ENCODE measurements around the gene RAB17. TPM values are rescaled to one million over a fixed set of nuclear protein-coding genes. Genes with fewer than 3 reads are reported as not detected.

RAB17 gene
- total RNA-seq, 4 donors from 2014 or later: 37.6 to 88.1 (median 70.1) TPM

GRCh38 chr2:237631007-237631785 lies 40.7 kb upstream of the RAB17 start:
- Histone ChIP-seq H3K4me3 (replicated peaks in 1 of 3) (no peak overlapping the region), H3K9me3 (no peaks in the 10 kb centered on the region), H3K27ac (peak overlapping the region; percentile 68 to 85 (median 76)), H3K27me3 (no peaks in the 10 kb centered on the region), H3K36me3 (no peaks in the 10 kb centered on the region), H3K4me1 (peaks cover 26 to 57% of the 10 kb centered on the region in 2 donors)
- DNase-seq: peak; percentile 86 to 89
- TF ChIP-seq CTCF (IDR thresholded peaks at IDR 0.05) (peak in 1 of 6 experiments; percentile 8), POLR2A (IDR thresholded peaks at IDR 0.05) (no peak)
- intact Hi-C loops (cut with DNase I): no loop called here
- 79 to 83% methylated on average over 12 to 13 of the region's 14 CpGs for WGBS, 2 donors

GRCh38 chr2:237630216-237631000 lies 39.9 kb upstream of the RAB17 start:
- intact Hi-C loops (cut with DNase I): no loop called here
- H3K4me3 ChIP-seq (replicated peaks in 1 of 3): no peak overlapping the region
- 75 to 94% methylated on average over 10 to 12 of the region's 12 CpGs for WGBS, 2 donors
- no peaks in the 10 kb centered on the region for H3K9me3 ChIP-seq
- no peak for TF ChIP-seq CTCF (IDR thresholded peaks at IDR 0.05)
- no peak for TF ChIP-seq POLR2A (IDR thresholded peaks at IDR 0.05)
- H3K27ac ChIP-seq: peak overlapping the region; percentile 68 to 85 (median 76)
- no peaks in the 10 kb centered on the region for H3K36me3 ChIP-seq
- DNase-seq: no peak
- peaks cover 26 to 57% of the 10 kb centered on the region in 2 donors for H3K4me1 ChIP-seq
- no peaks in the 10 kb centered on the region for H3K27me3 ChIP-seq

DNA sequence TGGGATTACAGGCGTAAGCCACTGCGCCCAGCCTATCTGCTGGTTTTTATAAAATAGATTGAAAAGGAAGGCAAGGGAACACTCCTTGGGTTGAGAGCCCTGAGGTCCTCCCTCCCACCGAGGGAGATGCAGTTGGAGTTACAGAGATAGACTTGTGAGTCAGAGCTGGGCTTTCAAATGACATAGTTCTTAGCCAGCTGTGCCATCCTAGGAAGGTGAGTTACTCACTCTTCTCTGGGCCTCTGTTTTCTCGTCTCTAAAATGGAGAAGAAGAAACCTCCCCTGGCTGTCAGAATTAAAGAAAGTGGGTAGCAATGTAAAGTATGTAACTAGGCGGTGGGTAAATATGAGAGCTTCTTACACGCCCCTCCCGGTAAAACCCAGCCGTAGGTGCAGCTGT lies 39.2 kb upstream of the RAB17 start:
- Histone ChIP-seq H3K27me3 (no peaks in the 10 kb centered on the region), H3K36me3 (no peaks in the 10 kb centered on the region), H3K4me1 (peaks cover 26 to 56% of the 10 kb centered on the region in 2 donors), H3K9me3 (no peaks in the 10 kb centered on the region), H3K27ac (no peak overlapping the region), H3K4me3 (replicated peaks in 1 of 3) (no peak overlapping the region)
- intact Hi-C loops (cut with DNase I): loop anchor here (5.0 kb wide), 1 partner anchor 52 kb away; no protein-coding TSS in a partner anchor
- DNase-seq: no peak
- TF ChIP-seq POLR2A (IDR thresholded peaks at IDR 0.05): no peak
- TF ChIP-seq CTCF (IDR thresholded peaks at IDR 0.05): no peak
- WGBS, 2 donors: 75 to 96% methylated on average over 8 of the region's 8 CpGs

- no peak for DNase-seq
- no peak for TF ChIP-seq CTCF (IDR thresholded peaks at IDR 0.05)
- TF ChIP-seq POLR2A (IDR thresholded peaks at IDR 0.05): no peak
- Histone ChIP-seq H3K4me1 (peaks cover 26 to 56% of the 10 kb centered on the region in 2 donors), H3K36me3 (no peaks in the 10 kb centered on the region), H3K9me3 (no peaks in the 10 kb centered on the region), H3K27ac (no peak overlapping the region), H3K4me3 (replicated peaks in 1 of 3) (no peak overlapping the region), H3K27me3 (no peaks in the 10 kb centered on the region)
- intact Hi-C loops (cut with DNase I): loop anchor here (5.0 kb wide), 1 partner anchor 52 kb away; no protein-coding TSS in a partner anchor
- 96 to 100% methylated on average over 1 of the region's 1 CpG for WGBS, 2 donors
Observed at GRCh38 chr2:237629188-237629534, 38.6 kb upstream of the RAB17 start.

All from thyroid gland (tissue), 4 donors.